Spleen (tissue), 7 donors: ENCODE measurements around the gene FAM216A.

Source experiments
- POLR2A ChIP-seq, 3 donors: fragments of 450-650 bp; IDR thresholded peaks; one replicate each; pipeline ENCODE4 v1.5.1; 2017; ENCODE audit warnings: antibody characterized with exemption in 3 of 3, mild to moderate bottlenecking in 1 of 3
- POLR2AphosphoS5 ChIP-seq, 3 donors: sonication (generic); formaldehyde crosslinking; IDR thresholded peaks; one replicate each; pipeline ENCODE4 v1.5.1; 2017; ENCODE audit warnings: antibody characterized with exemption in 3 of 3
- TF ChIP-seq, protein P1 (sequence below), 11 experiments: fragments of 200-600 bp in 7 of 11; fragments of 450-650 bp in 4 of 11; sonication (generic) in 4 of 11; IDR thresholded peaks in 8 of 11; conservative IDR thresholded peaks in 3 of 11; 1 replicate in 7 of 11; 2 replicates in 4 of 11; pipeline versions ENCODE4 v1.4.0 to v1.8.0; 2016 to 2021; ENCODE audit warnings: antibody characterized with exemption in 11 of 11, inconsistent platforms in 4 of 11, mild to moderate bottlenecking in 1 of 11
- donor health status: DM: no; HTN: no; CAD: no; lungs with moderate emphysema.
- donor health status: DM: no; HTN: no; CAD: no.
- donor health status: DM: no; HTN: no; CAD: no.

DNA sequence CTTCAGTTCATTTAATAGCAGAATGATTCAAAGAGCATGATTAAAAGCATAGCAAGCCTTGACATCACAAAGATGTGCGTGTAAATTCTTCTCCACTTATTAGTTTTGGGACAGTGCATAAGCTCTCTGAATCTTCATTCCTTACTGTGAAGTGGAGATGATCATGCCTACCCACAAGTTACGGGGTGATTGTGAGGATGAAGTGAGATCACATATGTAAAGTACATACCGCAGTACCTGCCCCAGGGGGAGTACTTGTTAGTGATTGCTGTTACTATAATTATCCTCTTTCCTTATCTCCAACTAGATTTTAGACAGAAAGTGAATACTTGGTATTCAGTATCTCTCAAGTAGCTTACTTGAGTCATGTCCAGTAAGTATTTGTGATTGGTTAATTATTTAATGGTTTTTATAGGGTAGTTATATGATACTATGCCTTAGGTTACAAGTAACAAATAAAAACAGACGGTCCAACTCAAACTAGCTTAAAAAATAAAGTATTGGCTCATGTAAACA is 39.5 kb downstream of the FAM216A start:
- no peak for TF ChIP-seq POLR2A (IDR thresholded peaks at IDR 0.05)
- TF ChIP-seq, protein P1, sequence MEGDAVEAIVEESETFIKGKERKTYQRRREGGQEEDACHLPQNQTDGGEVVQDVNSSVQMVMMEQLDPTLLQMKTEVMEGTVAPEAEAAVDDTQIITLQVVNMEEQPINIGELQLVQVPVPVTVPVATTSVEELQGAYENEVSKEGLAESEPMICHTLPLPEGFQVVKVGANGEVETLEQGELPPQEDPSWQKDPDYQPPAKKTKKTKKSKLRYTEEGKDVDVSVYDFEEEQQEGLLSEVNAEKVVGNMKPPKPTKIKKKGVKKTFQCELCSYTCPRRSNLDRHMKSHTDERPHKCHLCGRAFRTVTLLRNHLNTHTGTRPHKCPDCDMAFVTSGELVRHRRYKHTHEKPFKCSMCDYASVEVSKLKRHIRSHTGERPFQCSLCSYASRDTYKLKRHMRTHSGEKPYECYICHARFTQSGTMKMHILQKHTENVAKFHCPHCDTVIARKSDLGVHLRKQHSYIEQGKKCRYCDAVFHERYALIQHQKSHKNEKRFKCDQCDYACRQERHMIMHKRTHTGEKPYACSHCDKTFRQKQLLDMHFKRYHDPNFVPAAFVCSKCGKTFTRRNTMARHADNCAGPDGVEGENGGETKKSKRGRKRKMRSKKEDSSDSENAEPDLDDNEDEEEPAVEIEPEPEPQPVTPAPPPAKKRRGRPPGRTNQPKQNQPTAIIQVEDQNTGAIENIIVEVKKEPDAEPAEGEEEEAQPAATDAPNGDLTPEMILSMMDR (IDR thresholded peaks at IDR 0.05 in 8 of 11, conservative IDR thresholded peaks at IDR 0.05 in 3 of 11), result no peak
- no peak for TF ChIP-seq POLR2AphosphoS5 (IDR thresholded peaks at IDR 0.05)
